Fibroblast of mammary gland (primary cell): ENCODE measurements around the gene PMM2.
"Not testable (repeated sequence)": the region's sequence is repeated elsewhere in the genome, so short reads cannot be mapped to it uniquely, and the experiment has no call there.

Experiments used
- DNase-seq: peaks from one replicate; pipeline ENCODE4 v3.0.0-alpha.2; 2010; ENCODE audit warnings: low read depth
- H3K4me3 ChIP-seq: 2 replicates; pipeline ENCODE4 v1.5.1; 2011; ENCODE audit warnings: low read depth, mild to moderate bottlenecking, low read length, moderate library complexity; ENCODE audit not compliant: control insufficient read depth
- TF ChIP-seq, protein P1 (sequence below): conservative IDR thresholded peaks from 2 replicates; pipeline ENCODE4 v1.5.1; 2011; ENCODE audit warnings: low read depth, low read length, inconsistent platforms; ENCODE audit not compliant: control insufficient read depth, insufficient read depth

Gene PMM2

DNA sequence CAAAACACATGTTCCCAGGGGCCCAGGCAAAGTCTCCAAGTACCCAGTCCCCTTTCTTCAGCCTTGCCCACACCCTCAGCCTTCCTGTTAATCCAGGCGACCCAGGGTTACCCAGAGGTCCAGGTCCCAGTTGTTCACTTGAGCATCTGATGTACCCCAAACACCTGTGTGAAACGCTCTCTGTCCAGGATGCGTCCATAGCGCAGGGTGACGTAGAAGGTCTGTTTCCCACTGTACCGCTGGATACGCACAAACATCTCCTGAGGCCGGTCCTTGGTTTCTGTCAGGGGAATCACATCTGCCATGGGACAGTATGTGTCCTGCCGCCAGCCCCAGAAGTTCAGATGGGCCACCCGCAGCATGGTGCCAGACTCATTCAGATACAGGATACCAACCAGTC is 1.8 kb upstream of the PMM2 start:
- DNase-seq, result no peak
- no peak overlapping the region for H3K4me3 ChIP-seq
- TF ChIP-seq, protein P1, sequence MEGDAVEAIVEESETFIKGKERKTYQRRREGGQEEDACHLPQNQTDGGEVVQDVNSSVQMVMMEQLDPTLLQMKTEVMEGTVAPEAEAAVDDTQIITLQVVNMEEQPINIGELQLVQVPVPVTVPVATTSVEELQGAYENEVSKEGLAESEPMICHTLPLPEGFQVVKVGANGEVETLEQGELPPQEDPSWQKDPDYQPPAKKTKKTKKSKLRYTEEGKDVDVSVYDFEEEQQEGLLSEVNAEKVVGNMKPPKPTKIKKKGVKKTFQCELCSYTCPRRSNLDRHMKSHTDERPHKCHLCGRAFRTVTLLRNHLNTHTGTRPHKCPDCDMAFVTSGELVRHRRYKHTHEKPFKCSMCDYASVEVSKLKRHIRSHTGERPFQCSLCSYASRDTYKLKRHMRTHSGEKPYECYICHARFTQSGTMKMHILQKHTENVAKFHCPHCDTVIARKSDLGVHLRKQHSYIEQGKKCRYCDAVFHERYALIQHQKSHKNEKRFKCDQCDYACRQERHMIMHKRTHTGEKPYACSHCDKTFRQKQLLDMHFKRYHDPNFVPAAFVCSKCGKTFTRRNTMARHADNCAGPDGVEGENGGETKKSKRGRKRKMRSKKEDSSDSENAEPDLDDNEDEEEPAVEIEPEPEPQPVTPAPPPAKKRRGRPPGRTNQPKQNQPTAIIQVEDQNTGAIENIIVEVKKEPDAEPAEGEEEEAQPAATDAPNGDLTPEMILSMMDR, result no peak

DNA sequence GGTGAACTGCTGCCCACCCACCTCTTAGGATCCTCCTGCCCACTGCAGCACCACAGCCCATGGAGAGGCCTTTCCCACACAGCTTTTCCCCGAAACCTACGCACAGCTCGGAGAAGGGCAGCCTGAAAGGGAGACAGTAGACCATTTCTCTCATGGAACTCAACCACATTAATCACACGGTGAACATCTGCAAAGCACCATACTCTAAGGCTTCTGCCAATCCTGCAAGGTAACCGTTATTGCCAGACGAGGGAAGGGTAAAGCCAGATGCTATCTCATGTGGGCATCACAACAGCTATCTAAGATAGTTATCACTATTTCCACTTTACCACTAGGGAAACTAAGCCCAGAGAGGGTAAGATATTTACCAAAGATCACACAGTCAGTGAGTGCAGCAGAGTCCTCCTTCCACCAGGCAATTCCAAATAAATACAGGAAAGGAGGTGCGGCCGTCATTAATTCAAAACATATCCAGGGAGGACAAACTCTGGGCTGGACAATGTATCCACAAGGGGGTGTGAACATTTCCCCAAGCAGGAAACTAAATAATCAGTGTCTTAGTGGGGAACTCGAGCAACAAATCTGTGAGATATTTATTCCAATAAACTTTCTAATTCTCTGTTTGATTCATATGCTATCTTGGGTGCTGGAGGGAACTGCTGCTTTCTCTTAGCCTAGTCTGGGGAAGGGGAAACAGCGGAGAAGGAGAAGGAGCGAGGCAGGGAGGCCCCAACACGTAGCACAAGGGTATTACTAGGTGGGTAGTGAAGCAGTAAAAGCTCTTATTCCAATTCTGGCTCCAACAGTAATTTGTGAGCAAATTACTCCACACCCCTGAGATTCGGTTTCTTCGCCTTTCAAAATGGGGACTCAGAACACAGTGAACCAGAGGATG is 923 bp upstream of the PMM2 start:
- TF ChIP-seq, protein P1, result no peak
- peak overlapping the region; percentile 87 for H3K4me3 ChIP-seq
- peak; percentile 37 for DNase-seq

DNA sequence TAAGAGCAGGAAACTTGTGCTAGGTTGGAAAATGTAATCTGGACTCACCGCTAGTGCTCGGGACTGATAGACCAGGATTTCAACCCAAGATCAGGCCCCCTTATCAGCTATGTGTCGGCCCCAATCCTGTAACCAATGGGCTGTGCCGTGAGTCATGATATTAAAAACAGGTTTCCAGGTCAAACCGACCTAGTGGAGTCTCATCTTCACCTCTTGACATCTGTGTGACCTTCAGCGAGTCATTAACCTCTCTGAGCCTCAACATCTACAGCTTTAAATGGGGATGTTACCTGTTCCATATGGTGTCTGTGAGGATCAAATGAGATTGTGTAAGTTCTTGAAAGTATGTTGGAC is 512 bp downstream of the PMM2 start:
- peak overlapping the region; percentile 87 for H3K4me3 ChIP-seq
- DNase-seq, result peak; percentile 47
- TF ChIP-seq, protein P1, result no peak

DNA sequence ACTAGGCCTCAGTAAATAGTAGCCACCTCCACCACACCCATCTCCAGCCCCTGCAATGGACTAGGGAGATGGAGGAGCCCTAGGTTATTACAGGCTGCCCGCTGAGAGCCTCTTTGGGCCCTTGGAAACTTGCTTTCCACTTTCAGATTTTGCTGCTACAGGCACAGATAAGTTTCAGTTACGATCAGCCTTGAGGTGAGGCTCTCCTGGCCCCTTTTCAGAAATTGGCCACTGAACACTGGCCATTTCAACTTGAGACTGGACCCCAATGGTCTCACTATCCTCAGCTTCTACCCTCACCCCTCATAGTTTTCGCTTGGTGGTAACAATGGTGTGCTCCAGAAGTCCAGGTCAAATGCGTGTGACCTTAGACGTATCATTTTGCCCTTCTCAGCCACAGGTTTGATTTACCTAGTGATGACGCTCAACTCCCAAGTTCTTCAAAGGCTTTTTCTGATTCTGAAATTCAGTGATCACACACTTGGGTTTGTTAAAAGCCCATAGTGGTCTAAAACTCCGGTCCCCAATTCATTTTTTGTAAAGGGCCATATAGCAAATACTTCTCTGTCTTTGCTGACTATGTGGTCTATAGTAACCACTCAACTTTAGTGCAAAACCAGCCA is 1.0 kb downstream of the PMM2 start:
- DNase-seq, result no peak
- TF ChIP-seq, protein P1, result no peak
- peak overlapping the region; percentile 87 for H3K4me3 ChIP-seq

DNA sequence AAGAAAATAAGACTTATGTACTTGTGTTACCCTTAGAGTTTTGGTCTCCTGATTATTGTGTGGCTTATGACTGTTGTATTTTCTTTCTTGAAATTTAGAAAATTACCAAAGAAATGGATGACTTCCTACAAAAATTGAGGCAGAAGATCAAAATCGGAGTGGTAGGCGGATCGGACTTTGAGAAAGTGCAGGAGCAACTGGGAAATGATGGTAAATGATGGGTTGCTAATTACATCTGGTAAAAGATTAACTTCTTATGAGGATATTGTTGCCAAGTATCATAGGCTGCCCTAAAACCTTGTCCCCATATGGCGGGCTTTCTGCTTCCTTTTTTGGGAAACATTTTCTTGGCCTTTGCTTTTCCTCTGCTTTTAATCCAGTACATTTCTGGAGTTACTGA is 4.1 kb downstream of the PMM2 start:
- no peak for DNase-seq
- TF ChIP-seq, protein P1, result no peak
- no peak overlapping the region for H3K4me3 ChIP-seq

DNA sequence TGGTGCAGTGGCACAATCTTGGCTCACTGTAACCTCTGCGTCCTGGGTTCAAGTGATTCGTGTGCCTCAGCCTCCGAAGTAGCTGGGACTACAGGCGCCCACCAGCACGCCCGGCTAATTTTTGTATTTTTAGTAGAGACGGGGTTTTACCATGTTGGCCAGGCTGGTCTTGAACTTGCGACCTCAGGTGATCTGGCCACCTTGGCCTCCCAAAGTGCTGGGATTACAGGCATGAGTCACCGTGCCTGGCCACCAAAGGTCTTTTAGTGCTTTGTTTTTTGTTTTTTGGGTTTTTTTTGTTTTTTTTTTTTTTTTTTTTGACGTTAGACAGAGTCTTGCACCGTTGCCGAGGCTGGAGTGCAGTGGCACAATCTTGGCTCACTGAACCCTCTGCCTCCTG is 6.1 kb downstream of the PMM2 start:
- not testable (repeated sequence) for H3K4me3 ChIP-seq, DNase-seq

DNA sequence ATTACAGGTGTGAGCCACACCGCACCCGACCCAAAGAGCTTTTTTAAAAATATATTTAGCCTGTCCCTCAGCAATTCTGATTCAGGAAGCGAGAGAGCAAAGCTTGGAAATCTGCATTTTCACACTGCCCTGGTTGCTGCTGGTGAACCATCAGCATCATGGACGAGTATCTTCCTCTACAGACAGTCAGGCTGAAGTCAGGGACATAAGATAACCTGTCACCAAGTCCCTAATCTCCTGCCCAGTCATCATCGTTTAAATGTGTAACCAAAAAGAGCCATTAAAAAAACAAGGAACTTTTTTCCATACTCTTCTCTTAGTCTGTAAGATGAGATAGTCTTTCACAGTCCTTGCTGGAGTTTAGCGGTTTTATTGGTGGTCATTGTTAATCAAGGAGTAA is 6.7 kb downstream of the PMM2 start:
- H3K4me3 ChIP-seq, result no peak overlapping the region
- no peak for DNase-seq
- TF ChIP-seq, protein P1, result no peak
